Loucy (cell line): ENCODE measurements around the gene INTS1.

ENCODE experiments used
- H2AFZ ChIP-seq: fragments of 200-600 bp; sonication (generic); 2 replicates; pipeline ENCODE4 v1.6.0; 2016; ENCODE audit warnings: antibody characterized with exemption, mild to moderate bottlenecking, low read length, moderate library complexity
- H3F3A ChIP-seq: fragments of 200-600 bp; 2 replicates; pipeline ENCODE4 v1.6.0; 2016; ENCODE audit warnings: antibody characterized with exemption, low read depth, mild to moderate bottlenecking
- H3K27me3 ChIP-seq: fragments of 200-600 bp; sonication (generic); 2 replicates; pipeline ENCODE4 v1.6.1; 2014; ENCODE audit warnings: low read length, mild to moderate bottlenecking; ENCODE audit not compliant: insufficient read depth, poor library complexity, severe bottlenecking
- H3K36me3 ChIP-seq: fragments of 200-600 bp; sonication (generic); 2 replicates; pipeline ENCODE4 v1.6.1; 2016; ENCODE audit warnings: low read length; ENCODE audit not compliant: insufficient read depth
- H3K4me1 ChIP-seq: fragments of 200-600 bp; sonication (generic); 2 replicates; pipeline ENCODE4 v1.5.1; 2014; ENCODE audit warnings: low read length, mild to moderate bottlenecking; ENCODE audit not compliant: insufficient read depth, poor library complexity, severe bottlenecking
- H3K4me2 ChIP-seq: fragments of 200-600 bp; sonication (generic); 2 replicates; pipeline ENCODE4 v1.6.0; 2014; ENCODE audit warnings: antibody characterized with exemption, low read length, low read depth, mild to moderate bottlenecking; ENCODE audit not compliant: poor library complexity, severe bottlenecking
- H3K4me3 ChIP-seq: fragments of 200-600 bp; sonication (generic); 2 replicates; pipeline ENCODE4 v1.5.1; 2014; ENCODE audit warnings: low read length, mild to moderate bottlenecking, mixed read lengths; ENCODE audit not compliant: poor library complexity, severe bottlenecking
- H3K79me2 ChIP-seq: fragments of 200-600 bp; sonication (generic); 2 replicates; pipeline ENCODE4 v1.6.1; 2014; ENCODE audit warnings: low read length; ENCODE audit not compliant: insufficient read depth
- H3K9ac ChIP-seq: fragments of 200-600 bp; sonication (generic); 2 replicates; pipeline ENCODE4 v1.6.0; 2014; ENCODE audit warnings: mild to moderate bottlenecking, low read depth, low read length, moderate library complexity; ENCODE audit not compliant: poor library complexity, severe bottlenecking
- H3K9me2 ChIP-seq: fragments of 200-600 bp; sonication (generic); replicated peaks from 2 replicates; pipeline ENCODE4 v1.6.1; 2016; ENCODE audit warnings: low read depth, low read length, mixed read lengths
- H3K9me3 ChIP-seq: fragments of 200-600 bp; sonication (generic); 2 replicates; pipeline ENCODE4 v1.6.1; 2014; ENCODE audit warnings: mild to moderate bottlenecking, antibody characterized with exemption, low read length, low read depth; ENCODE audit not compliant: insufficient read depth
- H4K20me1 ChIP-seq: fragments of 200-600 bp; sonication (generic); 2 replicates; pipeline ENCODE4 v1.6.0; 2014; ENCODE audit warnings: antibody characterized with exemption, low read length, mild to moderate bottlenecking; ENCODE audit not compliant: insufficient read depth, poor library complexity, severe bottlenecking
- EZH2phosphoT487 ChIP-seq: fragments of 200-600 bp; IDR thresholded peaks from 2 replicates; pipeline ENCODE4 v1.6.1; 2018; ENCODE audit warnings: antibody characterized with exemption, mild to moderate bottlenecking, moderate library complexity, borderline replicate concordance
- TF ChIP-seq, protein P1 (sequence below): fragments of 200-600 bp; sonication (generic); conservative IDR thresholded peaks from 2 replicates; pipeline ENCODE4 v1.5.1; 2014; ENCODE audit warnings: mild to moderate bottlenecking, antibody characterized with exemption, low read length

INTS1 gene

DNA sequence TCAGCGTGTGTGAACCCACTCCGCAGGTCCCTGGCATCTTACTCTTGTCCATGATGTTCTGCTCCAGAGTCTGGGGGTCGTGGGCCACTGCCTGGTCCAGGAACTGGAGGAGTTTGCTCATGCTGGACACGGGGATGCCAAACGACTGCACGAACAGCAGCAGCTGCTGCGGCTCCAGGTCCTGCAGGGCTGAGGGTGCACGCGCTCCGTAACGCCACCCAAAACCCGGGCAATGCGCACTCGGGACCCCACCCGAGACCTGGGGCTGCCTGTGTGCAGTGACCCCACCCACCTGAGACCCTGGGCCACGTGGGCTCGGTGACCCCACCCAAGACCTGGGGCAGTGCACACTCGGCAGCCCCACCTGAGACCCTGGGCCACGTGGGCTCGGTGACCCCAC is 22.9 kb downstream of the INTS1 start:
- Histone ChIP-seq H3F3A (no peaks in the 10 kb centered on the region), H3K9me3 (no peaks in the 10 kb centered on the region), H3K79me2 (no peaks in the 10 kb centered on the region), H3K9me2 (no peaks in the 10 kb centered on the region), H4K20me1 (no peaks in the 10 kb centered on the region), H2AFZ (no peak overlapping the region), H3K9ac (no peak overlapping the region), H3K36me3 (peaks cover 60% of the 10 kb centered on the region; the same call in 1 of the 2 replicates), H3K4me1 (no peaks in the 10 kb centered on the region), H3K27me3 (no peaks in the 10 kb centered on the region), H3K4me2 (no peak overlapping the region), H3K4me3 (no peak overlapping the region)
- no peak for TF ChIP-seq EZH2phosphoT487
- TF ChIP-seq, protein P1, sequence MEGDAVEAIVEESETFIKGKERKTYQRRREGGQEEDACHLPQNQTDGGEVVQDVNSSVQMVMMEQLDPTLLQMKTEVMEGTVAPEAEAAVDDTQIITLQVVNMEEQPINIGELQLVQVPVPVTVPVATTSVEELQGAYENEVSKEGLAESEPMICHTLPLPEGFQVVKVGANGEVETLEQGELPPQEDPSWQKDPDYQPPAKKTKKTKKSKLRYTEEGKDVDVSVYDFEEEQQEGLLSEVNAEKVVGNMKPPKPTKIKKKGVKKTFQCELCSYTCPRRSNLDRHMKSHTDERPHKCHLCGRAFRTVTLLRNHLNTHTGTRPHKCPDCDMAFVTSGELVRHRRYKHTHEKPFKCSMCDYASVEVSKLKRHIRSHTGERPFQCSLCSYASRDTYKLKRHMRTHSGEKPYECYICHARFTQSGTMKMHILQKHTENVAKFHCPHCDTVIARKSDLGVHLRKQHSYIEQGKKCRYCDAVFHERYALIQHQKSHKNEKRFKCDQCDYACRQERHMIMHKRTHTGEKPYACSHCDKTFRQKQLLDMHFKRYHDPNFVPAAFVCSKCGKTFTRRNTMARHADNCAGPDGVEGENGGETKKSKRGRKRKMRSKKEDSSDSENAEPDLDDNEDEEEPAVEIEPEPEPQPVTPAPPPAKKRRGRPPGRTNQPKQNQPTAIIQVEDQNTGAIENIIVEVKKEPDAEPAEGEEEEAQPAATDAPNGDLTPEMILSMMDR, result no peak

DNA sequence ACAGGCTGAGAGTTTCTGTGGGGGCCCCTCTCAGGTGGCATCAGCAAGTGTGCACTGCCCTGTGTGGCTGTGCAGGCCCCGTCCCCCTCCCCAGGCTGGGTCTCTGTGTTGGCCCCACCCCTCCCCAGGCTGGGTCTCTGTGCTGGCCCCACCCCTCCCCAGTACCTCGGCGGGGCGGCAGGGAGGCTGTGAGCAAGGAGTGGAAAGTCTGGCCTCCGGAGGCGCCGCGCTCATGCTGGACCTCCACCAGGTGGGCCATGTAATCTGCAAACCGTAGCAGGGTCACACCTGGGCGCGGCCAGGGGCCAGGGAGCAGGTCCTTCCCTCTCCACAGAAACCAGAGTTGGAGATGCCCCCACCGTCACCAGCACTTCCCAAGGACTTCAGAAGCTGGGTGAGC is 23.5 kb downstream of the INTS1 start:
- H3K9me3 ChIP-seq, result no peaks in the 10 kb centered on the region
- no peaks in the 10 kb centered on the region for H3K27me3 ChIP-seq
- H3K4me2 ChIP-seq, result no peak overlapping the region
- H3K9ac ChIP-seq, result no peak overlapping the region
- no peaks in the 10 kb centered on the region for H3F3A ChIP-seq
- H3K9me2 ChIP-seq, result no peaks in the 10 kb centered on the region
- no peak overlapping the region for H2AFZ ChIP-seq
- no peak overlapping the region for H3K4me3 ChIP-seq
- TF ChIP-seq, protein P1, result no peak
- no peak for TF ChIP-seq EZH2phosphoT487
- no peaks in the 10 kb centered on the region for H3K4me1 ChIP-seq
- peaks cover 64% of the 10 kb centered on the region; the same call in 1 of the 2 replicates for H3K36me3 ChIP-seq
- H3K79me2 ChIP-seq, result no peaks in the 10 kb centered on the region
- H4K20me1 ChIP-seq, result no peaks in the 10 kb centered on the region

DNA sequence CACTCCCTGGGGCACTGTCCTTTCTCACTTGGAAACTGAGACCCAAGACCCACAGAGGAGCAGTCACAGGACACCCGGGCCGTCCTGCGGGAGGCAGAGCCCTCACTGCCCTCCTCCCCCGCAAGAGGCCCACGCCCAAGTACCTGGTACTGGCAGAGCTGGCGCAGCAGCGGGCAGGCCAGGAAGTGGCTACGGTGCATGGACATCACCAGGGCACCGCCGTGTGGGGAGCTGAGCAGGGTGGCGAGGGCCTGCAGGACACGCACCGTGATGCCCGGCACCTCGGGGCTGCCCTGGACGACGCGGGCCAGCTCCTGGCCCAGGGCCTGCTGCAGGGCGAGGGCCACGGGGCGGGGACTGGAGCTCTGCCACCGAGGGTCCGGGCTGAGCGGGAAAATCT is 24.9 kb downstream of the INTS1 start:
- no peak overlapping the region for H3K4me2 ChIP-seq
- H3K79me2 ChIP-seq, result no peaks in the 10 kb centered on the region
- H3K4me1 ChIP-seq, result no peaks in the 10 kb centered on the region
- H2AFZ ChIP-seq, result no peak overlapping the region
- no peak overlapping the region for H3K9ac ChIP-seq
- no peaks in the 10 kb centered on the region for H3K9me3 ChIP-seq
- peaks cover 60% of the 10 kb centered on the region; the same call in 1 of the 2 replicates for H3K36me3 ChIP-seq
- no peaks in the 10 kb centered on the region for H3F3A ChIP-seq
- H4K20me1 ChIP-seq, result no peaks in the 10 kb centered on the region
- no peak overlapping the region for H3K4me3 ChIP-seq
- H3K9me2 ChIP-seq, result no peaks in the 10 kb centered on the region
- TF ChIP-seq, protein P1, result no peak
- no peak for TF ChIP-seq EZH2phosphoT487
- H3K27me3 ChIP-seq, result no peaks in the 10 kb centered on the region
